Fibroblast of the aortic adventitia (primary cell): Measurements from ENCODE around the gene PCDHGB3. TPM values are rescaled to one million over a fixed set of nuclear protein-coding genes. Genes with fewer than 3 reads are reported as not detected.
"Not testable (repeated sequence)": the region's sequence is repeated elsewhere in the genome, so short reads cannot be mapped to it uniquely, and the experiment has no call there.

Experiments
- DNase-seq: peaks from one replicate; pipeline ENCODE4 v3.0.0-alpha.2; 2010; ENCODE audit warnings: low read depth
- H3K4me3 ChIP-seq: 2 replicates; pipeline ENCODE4 v1.5.1; 2011; ENCODE audit warnings: low read depth, mild to moderate bottlenecking, control low read depth, low read length, moderate library complexity
- total RNA-seq: library from RNA; depleted of rRNA; stranded (reverse); fragments of >200 nt; gene quantifications from 2 replicates; pipeline ENCODE4 v1.2.3, GENCODE V29; 2012; ENCODE audit warnings: low replicate concordance
- TF ChIP-seq, protein P1 (sequence below): IDR thresholded peaks from 2 replicates; pipeline ENCODE4 v1.5.1; 2011; ENCODE audit warnings: mild to moderate bottlenecking, low read length, control low read depth, inconsistent platforms; ENCODE audit not compliant: insufficient read depth

The PCDHGB3 gene
- total RNA-seq, 1 donor: 7.7 TPM

DNA sequence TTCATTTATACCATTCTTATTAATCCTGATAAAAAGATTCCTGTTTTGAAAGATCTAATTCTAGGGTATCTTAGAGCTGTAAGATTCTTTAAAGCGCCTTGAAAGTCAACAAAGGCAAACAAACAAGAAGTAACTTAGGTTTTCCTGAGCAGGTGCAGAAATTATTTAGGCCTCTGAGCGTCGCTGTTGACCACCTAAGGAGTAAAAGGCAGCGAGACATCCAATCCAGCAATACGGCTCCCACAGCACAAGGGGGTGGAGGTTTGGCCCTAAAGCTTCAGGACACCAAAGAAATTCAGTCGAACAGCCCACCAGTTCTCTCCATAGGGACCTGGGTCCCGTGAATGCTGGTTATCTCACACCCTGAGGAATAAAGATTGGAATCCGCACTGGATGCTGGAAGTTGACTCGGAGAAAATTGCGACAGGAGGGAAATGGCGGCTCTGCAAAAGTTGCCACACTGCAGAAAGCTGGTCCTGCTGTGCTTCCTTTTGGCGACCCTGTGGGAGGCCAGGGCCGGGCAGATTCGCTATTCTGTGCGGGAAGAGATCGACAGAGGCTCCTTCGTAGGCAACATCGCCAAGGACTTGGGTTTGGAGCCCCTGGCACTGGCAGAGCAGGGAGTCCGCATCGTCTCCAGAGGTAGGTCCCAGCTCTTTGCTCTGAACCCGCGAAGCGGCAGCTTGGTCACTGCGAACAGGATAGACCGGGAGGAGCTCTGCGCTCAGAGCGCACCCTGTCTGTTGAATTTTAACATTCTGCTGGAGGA is 31.3 kb upstream of the PCDHGB3 start, which contains the start of gene PCDHGA2:
Gene PCDHGA2, plus strand, starts transcription at position 223 of the 769 bp plus-strand sequence.
- TF ChIP-seq, protein P1, sequence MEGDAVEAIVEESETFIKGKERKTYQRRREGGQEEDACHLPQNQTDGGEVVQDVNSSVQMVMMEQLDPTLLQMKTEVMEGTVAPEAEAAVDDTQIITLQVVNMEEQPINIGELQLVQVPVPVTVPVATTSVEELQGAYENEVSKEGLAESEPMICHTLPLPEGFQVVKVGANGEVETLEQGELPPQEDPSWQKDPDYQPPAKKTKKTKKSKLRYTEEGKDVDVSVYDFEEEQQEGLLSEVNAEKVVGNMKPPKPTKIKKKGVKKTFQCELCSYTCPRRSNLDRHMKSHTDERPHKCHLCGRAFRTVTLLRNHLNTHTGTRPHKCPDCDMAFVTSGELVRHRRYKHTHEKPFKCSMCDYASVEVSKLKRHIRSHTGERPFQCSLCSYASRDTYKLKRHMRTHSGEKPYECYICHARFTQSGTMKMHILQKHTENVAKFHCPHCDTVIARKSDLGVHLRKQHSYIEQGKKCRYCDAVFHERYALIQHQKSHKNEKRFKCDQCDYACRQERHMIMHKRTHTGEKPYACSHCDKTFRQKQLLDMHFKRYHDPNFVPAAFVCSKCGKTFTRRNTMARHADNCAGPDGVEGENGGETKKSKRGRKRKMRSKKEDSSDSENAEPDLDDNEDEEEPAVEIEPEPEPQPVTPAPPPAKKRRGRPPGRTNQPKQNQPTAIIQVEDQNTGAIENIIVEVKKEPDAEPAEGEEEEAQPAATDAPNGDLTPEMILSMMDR: peak; percentile 55
- DNase-seq: peak; percentile 68
- peak within 1 kb of the TSS; percentile 57 for H3K4me3 ChIP-seq

GRCh38 chr5:141340781-141341354 is 29.2 kb upstream of the PCDHGB3 start:
- H3K4me3 ChIP-seq, DNase-seq: not testable (repeated sequence)

GRCh38 chr5:141342773-141343172 is 27.3 kb upstream of the PCDHGB3 start:
- H3K4me3 ChIP-seq: no peak overlapping the region
- DNase-seq: no peak
- TF ChIP-seq, protein P1: no peak

DNA sequence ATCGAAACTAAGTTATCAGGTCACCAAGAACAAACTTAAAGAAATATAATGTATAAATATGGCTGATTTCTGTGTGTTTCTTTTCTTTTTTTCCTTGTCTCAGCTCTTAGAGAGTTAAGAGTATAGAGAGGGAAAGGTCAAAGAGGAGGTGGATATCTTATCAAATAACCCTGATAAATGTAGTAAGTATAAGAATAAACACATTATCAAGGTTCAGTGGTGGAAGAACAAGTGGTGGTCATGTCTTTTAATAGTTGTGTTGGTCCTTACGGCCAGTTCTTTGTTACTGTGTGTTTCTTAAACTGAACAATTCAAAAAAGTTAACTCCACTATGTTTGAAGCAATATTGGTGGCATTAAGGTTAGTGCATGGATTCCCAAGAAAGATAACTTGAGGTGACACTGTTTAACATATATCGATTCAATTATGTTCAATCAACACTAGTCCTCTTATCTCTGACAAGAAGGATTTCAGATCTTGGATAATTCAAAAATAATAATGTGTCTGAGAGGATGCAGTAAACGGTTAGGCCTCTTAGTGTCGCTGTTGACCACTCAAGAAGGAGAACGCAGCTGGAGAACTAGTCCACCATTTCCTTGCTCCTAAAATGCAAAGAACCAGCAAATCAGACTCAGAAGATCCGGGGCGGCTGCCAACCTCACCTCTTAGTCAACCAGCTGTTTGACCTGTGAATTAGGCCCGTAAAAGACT is 26.6 kb upstream of the PCDHGB3 start, which contains the start of gene PCDHGA3:
Gene PCDHGA3, plus strand, starts transcription at position 588 of the 711 bp plus-strand sequence. CDS start 205 bp downstream, outside the sequence.
- peak within 1 kb of the TSS; percentile 57 for H3K4me3 ChIP-seq
- peak; percentile 72 for DNase-seq
- TF ChIP-seq, protein P1: peak; percentile 56

GRCh38 chr5:141343953-141344463 is 26.0 kb upstream of the PCDHGB3 start:
- H3K4me3 ChIP-seq: peak overlapping the region; percentile 57
- no peak for DNase-seq
- TF ChIP-seq, protein P1: no peak

- DNase-seq: no peak
- TF ChIP-seq, protein P1: no peak
- H3K4me3 ChIP-seq: no peak overlapping the region
These were observed 24.7 kb upstream of the PCDHGB3 start for GRCh38 chr5:141345327-141345726.

DNA sequence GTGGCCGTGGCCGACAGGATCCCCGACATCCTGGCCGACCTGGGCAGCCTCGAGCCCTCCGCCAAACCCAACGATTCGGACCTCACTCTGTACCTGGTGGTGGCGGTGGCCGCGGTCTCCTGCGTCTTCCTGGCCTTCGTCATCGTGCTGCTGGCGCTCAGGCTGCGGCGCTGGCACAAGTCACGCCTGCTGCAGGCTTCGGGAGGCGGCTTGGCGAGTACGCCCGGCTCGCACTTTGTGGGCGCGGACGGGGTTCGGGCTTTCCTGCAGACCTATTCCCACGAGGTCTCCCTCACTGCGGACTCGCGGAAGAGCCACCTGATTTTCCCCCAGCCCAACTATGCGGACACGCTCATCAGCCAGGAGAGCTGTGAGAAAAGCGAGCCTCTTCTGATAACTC is 24.0 kb upstream of the PCDHGB3 start:
- H3K4me3 ChIP-seq, DNase-seq: not testable (repeated sequence)
